A673 (cell line): Measurements from ENCODE around the gene BTBD2.

Source experiments
- EZH2 ChIP-seq: fragments of 200-600 bp; sonication (generic); IDR thresholded peaks from 2 replicates; pipeline ENCODE4 v1.6.1; 2017; ENCODE audit warnings: borderline replicate concordance, low read depth, mild to moderate bottlenecking, mixed read lengths, antibody characterized with exemption, low read length; ENCODE audit not compliant: poor library complexity, severe bottlenecking
- TF ChIP-seq, protein P1 (sequence below): fragments of 300-800, 200-600 bp; sonication (generic); conservative IDR thresholded peaks from 2 replicates; pipeline ENCODE4 v1.5.1; 2017; ENCODE audit warnings: low read depth, mild to moderate bottlenecking, antibody characterized with exemption, low read length, moderate library complexity, mixed read lengths

DNA sequence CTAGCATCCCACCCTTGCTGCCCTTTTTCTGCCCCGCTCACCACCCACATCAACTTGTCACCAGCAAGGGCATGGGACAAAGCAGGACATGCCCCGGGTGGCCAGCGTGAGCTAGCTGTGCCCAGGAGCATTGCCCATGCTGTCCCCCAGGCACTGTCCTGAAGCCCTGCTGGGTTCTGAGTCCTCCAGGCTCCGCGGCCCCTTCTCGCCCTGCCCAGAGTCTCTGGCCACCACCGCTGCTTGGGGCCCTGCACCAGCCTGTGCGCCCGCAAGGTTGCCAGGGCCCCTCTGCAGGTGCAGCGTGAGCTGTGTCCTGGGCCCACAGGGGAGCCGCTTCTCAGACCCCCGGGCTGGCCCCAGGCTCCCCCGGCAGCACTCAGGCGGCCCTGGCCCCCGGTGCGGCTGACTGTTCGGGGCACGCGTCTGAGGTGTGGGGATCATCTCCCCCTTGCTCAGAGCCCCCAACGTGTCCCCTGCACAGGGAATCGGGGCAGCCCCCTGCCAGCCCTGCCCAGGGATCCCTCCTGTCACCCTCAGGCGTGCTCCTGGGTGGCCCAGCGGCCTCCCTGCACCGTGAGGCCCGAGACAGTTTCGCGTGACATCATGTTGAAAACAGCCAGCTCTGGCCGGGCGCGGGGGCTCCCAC lies 70.5 kb downstream of the BTBD2 start:
- TF ChIP-seq EZH2, result no peak
- TF ChIP-seq, protein P1, sequence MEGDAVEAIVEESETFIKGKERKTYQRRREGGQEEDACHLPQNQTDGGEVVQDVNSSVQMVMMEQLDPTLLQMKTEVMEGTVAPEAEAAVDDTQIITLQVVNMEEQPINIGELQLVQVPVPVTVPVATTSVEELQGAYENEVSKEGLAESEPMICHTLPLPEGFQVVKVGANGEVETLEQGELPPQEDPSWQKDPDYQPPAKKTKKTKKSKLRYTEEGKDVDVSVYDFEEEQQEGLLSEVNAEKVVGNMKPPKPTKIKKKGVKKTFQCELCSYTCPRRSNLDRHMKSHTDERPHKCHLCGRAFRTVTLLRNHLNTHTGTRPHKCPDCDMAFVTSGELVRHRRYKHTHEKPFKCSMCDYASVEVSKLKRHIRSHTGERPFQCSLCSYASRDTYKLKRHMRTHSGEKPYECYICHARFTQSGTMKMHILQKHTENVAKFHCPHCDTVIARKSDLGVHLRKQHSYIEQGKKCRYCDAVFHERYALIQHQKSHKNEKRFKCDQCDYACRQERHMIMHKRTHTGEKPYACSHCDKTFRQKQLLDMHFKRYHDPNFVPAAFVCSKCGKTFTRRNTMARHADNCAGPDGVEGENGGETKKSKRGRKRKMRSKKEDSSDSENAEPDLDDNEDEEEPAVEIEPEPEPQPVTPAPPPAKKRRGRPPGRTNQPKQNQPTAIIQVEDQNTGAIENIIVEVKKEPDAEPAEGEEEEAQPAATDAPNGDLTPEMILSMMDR, result no peak
